ENCODE results near the gene WDR90. TPM values are rescaled to one million over a fixed set of nuclear protein-coding genes. Genes with fewer than 3 reads are reported as not detected.

The WDR90 gene
- polyA plus RNA-seq, 1 donor (not counting 4 experiments of a cell fraction or from before 2014, with no cell fraction given), result 5.9 TPM

- peaks cover 8% of the 10 kb centered on the region for H4K20me1 ChIP-seq (ENCODE audit: control insufficient read depth, extremely low read depth, insufficient read depth, low read length)
- no peaks in the 10 kb centered on the region for H3K27me3 ChIP-seq (ENCODE audit: control insufficient read depth, extremely low read depth, insufficient read depth, low read length)
- no peaks in the 10 kb centered on the region for H3K9me1 ChIP-seq (ENCODE audit: control insufficient read depth, extremely low read depth, insufficient read depth, low read length)
- no peak overlapping the region for H2AFZ ChIP-seq (ENCODE audit: control insufficient read depth, low read length)
- no peaks in the 10 kb centered on the region for H3K36me3 ChIP-seq (ENCODE audit: control insufficient read depth in 2 of 2, extremely low read depth in 1 of 2, insufficient read depth in 2 of 2, low read length in 2 of 2)
- H3K4me3 ChIP-seq (ENCODE audit: control insufficient read depth in 2 of 3, extremely low read depth in 1 of 3, insufficient read depth in 2 of 3, low read depth in 1 of 3, low read length in 3 of 3), result no peak overlapping the region
- H3K9me3 ChIP-seq (ENCODE audit: control insufficient read depth, low read depth, low read length), result no peaks in the 10 kb centered on the region
- no peak for DNase-seq (ENCODE audit: low read depth, low spot score)
- no peak overlapping the region for H3K27ac ChIP-seq (ENCODE audit: control insufficient read depth, insufficient read depth, low read length)
- peaks cover 27% of the 10 kb centered on the region for H3K4me1 ChIP-seq (ENCODE audit: control insufficient read depth, extremely low read depth, insufficient read depth, low read length)
- no peak overlapping the region for H3K4me2 ChIP-seq (ENCODE audit: control insufficient read depth, extremely low read depth, insufficient read depth, low read depth, low read length)
- no peak for FAIRE-seq
- no peak overlapping the region for H3K9ac ChIP-seq (ENCODE audit: control insufficient read depth, extremely low read depth, insufficient read depth, low read length)
- TF ChIP-seq, protein P1, sequence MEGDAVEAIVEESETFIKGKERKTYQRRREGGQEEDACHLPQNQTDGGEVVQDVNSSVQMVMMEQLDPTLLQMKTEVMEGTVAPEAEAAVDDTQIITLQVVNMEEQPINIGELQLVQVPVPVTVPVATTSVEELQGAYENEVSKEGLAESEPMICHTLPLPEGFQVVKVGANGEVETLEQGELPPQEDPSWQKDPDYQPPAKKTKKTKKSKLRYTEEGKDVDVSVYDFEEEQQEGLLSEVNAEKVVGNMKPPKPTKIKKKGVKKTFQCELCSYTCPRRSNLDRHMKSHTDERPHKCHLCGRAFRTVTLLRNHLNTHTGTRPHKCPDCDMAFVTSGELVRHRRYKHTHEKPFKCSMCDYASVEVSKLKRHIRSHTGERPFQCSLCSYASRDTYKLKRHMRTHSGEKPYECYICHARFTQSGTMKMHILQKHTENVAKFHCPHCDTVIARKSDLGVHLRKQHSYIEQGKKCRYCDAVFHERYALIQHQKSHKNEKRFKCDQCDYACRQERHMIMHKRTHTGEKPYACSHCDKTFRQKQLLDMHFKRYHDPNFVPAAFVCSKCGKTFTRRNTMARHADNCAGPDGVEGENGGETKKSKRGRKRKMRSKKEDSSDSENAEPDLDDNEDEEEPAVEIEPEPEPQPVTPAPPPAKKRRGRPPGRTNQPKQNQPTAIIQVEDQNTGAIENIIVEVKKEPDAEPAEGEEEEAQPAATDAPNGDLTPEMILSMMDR (optimal IDR thresholded peaks at IDR 0.05 in 1 of 3, IDR thresholded peaks at IDR 0.05 in 1 of 3, conservative IDR thresholded peaks at IDR 0.05 in 1 of 3; ENCODE audit: extremely low read depth in 1 of 3, insufficient read depth in 2 of 3, low read length in 3 of 3), result no peak
- no peak for TF ChIP-seq EZH2 (IDR thresholded peaks at IDR 0.05; ENCODE audit: low read length)
- dilution Hi-C loops (cut with MboI; ENCODE audit: extremely low pct_ligation_motif_present, low sequenced_read_pairs), result no loop called here
- peaks cover 8% of the 10 kb centered on the region for H3K79me2 ChIP-seq (ENCODE audit: control insufficient read depth, insufficient read depth, low read length)
These were observed 67.7 kb downstream of the WDR90 start for GRCh38 chr16:716768-717325.

Other genes starting within 250 kb of the WDR90 start
- 14.2 to 28.1 TPM (median 18.8 TPM) in 3 replicates for gene DECR2, start 247.5 kb upstream of the WDR90 start, polyA plus RNA-seq
- 6.0 to 10.0 TPM (median 6.4 TPM) in 3 replicates for gene RAB11FIP3, start 223.7 kb upstream of the WDR90 start, polyA plus RNA-seq
- gene CAPN15, start 121.7 kb upstream of the WDR90 start, polyA plus RNA-seq, result 7.9 to 15.1 TPM (median 10.7 TPM) in 3 replicates
- gene PRR35, start 89.0 kb upstream of the WDR90 start, polyA plus RNA-seq, result not detected in 3 replicates
- gene NHLRC4, start 82.4 kb upstream of the WDR90 start, polyA plus RNA-seq, result 0.09 to 0.22 TPM (median 0.10 TPM) in 3 replicates
- 11.2 to 23.3 TPM (median 16.7 TPM) in 3 replicates for gene PIGQ, start 79.4 kb upstream of the WDR90 start, polyA plus RNA-seq
- gene RAB40C, start 59.3 kb upstream of the WDR90 start, polyA plus RNA-seq, result 4.0 to 12.3 TPM (median 4.2 TPM) in 3 replicates
- 0.01 to 0.04 TPM in 2 of 3 replicates, not detected in the other for gene WFIKKN1, start 18.4 kb upstream of the WDR90 start, polyA plus RNA-seq
- 46.9 to 65.8 TPM (median 49.4 TPM) in 3 replicates for gene METTL26, start 13.1 kb upstream of the WDR90 start, polyA plus RNA-seq
- 5.9 to 14.5 TPM (median 8.1 TPM) in 3 replicates for gene MCRIP2, start 7.5 kb upstream of the WDR90 start, polyA plus RNA-seq
- 58.7 to 97.0 TPM (median 61.7 TPM) in 3 replicates for gene RHOT2, start 18.8 kb downstream of the WDR90 start, polyA plus RNA-seq
- 0.58 to 2.7 TPM (median 0.71 TPM) in 3 replicates for gene RHBDL1, start 26.3 kb downstream of the WDR90 start, polyA plus RNA-seq
- 124 to 153 TPM (median 144 TPM) in 3 replicates for gene STUB1, start 31.0 kb downstream of the WDR90 start, polyA plus RNA-seq
- gene JMJD8, start 35.0 kb downstream of the WDR90 start, polyA plus RNA-seq, result 17.8 to 29.7 TPM (median 20.1 TPM) in 3 replicates
- 1.2 to 2.7 TPM (median 2.1 TPM) in 3 replicates for gene WDR24, start 41.0 kb downstream of the WDR90 start, polyA plus RNA-seq
- gene FBXL16, start 56.4 kb downstream of the WDR90 start, polyA plus RNA-seq, result 0.45 to 3.0 TPM (median 0.81 TPM) in 3 replicates
- gene METRN, start 65.8 kb downstream of the WDR90 start, polyA plus RNA-seq, result 27.1 to 171 TPM (median 42.1 TPM) in 3 replicates
- gene ANTKMT, start 71.8 kb downstream of the WDR90 start, polyA plus RNA-seq, result 5.6 to 13.7 TPM (median 8.2 TPM) in 3 replicates
- gene CCDC78, start 77.1 kb downstream of the WDR90 start, polyA plus RNA-seq, result 2.0 to 4.1 TPM (median 2.5 TPM) in 3 replicates
- gene HAGHL, start 77.7 kb downstream of the WDR90 start, polyA plus RNA-seq, result 6.8 to 30.7 TPM (median 8.0 TPM) in 3 replicates
- gene CIAO3, start 91.6 kb downstream of the WDR90 start, polyA plus RNA-seq, result 20.1 to 31.8 TPM (median 24.9 TPM) in 3 replicates
- gene MSLN, start 111.4 kb downstream of the WDR90 start, polyA plus RNA-seq, result 8.5 to 12.7 TPM (median 11.7 TPM) in 3 replicates
- 11.9 to 30.3 TPM (median 19.3 TPM) in 3 replicates for gene RPUSD1, start 139.0 kb downstream of the WDR90 start, polyA plus RNA-seq
- 5.7 to 6.7 TPM (median 5.7 TPM) in 3 replicates for gene CHTF18, start 139.3 kb downstream of the WDR90 start, polyA plus RNA-seq
- gene GNG13, start 151.4 kb downstream of the WDR90 start, polyA plus RNA-seq, result not detected in 3 replicates

Data from keratinocyte (primary cell).